ENCODE data around the gene BTBD10.

GRCh38 chr11:13479688-13480087, 16.7 kb upstream of the BTBD10 start:
- TF ChIP-seq CTCF (IDR thresholded peaks at IDR 0.05) (no peak), EP300 (IDR thresholded peaks at IDR 0.05) (no peak), POLR2A (IDR thresholded peaks at IDR 0.05) (no peak), POLR2AphosphoS5 (IDR thresholded peaks at IDR 0.05) (no peak)

Data from suprapubic skin (tissue), 4 donors.